Stimulated activated CD4-positive, alpha-beta T cell treated with anti-CD3 and anti-CD28 coated beads, TNF-alpha, amount 100 ng/mL, for 1 hour (primary cell): ENCODE results near the gene PRKCE.
"Not testable (repeated sequence)": the region's sequence is repeated elsewhere in the genome, so short reads cannot be mapped to it uniquely, and the experiment has no call there.

ENCODE experiments used
- DNase-seq, 3 donors: peaks; one replicate each; pipeline ENCODE4 v3.0.0-alpha.2; 2020; ENCODE audit warnings: low read depth in 3 of 3, low spot score in 1 of 3

PRKCE gene

DNA sequence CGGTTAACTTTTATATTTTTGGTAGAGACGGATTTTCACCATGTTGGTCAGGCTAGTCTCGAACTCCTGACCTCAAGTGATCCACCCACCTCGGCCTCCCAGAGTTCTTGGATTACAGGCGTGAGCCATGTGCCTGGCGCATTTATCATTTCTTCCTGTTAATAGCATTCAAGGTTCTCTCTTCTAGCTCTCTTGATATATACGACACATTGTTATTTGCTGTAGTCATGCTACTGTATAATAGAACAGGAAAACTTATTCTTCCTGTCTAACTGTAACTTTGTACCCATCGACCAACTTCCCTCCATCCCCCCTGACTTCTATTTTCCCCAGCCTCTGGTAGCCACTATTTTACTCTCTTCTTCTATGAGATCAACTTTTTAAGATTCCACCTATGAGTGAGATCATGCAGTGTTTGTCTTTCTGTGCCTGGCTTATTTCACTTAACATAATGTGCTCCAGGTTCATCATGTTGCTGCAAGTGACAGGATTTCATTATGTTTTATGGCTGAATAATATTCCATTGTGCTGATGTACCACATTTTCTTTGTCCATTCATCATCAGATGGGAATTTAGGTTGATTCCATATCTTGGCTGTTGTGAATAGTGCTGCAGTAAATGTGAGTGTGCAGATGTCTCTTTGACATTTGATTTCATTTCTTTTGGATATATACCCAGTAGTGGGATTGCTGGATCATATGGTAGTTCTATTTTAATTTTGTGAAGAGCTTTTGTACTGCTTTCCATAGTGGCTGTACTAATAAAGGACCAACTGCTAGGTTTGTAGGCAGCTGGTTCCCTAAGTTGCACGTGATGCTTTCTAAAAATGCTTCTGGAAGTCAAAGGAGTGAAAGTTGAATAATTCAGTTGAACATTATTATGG lies 205.2 kb downstream of the PRKCE start:
- no peak for DNase-seq

DNA sequence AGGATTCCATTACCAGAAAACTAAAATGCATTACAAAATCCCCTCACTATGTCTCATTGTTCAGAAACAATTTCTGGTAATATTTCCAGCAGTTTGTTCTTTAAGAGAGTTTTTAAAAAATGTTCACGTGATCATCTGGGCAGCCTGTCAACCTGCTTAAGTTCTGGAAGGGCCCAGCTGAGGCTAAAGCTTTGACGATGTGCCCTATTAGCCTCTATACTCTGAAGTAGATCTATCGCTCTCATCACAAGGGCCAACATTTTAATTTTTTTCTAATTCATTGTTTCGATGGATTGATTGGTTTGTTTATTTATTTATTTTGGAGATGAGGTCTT lies 205.8 kb downstream of the PRKCE start:
- no peak for DNase-seq

DNA sequence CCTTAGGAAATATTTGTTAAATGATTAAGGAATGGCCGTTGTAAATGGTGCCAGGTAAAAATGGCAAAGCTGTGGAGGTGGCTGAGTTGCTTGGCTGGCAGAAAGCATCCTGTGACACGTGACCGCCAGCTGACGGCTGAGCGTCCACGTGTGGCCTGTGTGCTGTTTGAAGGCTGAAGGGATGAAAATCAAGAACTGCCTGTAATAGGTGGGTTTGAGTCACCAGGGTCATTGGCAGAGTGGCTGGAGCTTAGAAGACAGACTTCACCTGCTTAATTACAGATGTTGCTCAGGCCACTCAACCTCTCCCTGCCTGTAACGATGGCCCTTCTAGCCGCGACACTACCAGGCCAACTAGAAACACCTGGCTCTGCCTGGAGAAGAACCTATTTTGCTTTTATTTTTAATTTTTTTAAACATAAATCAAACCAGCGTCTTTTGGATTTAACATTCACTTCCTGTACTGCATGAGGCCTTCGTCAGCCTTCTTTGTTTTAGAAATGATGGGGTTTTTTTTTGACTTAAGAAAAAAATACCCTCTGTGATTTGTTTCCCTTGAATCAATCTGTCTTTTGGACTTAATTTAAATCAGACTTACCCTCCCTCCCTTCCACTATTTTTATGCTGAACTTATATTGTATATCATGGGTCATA lies 206.5 kb downstream of the PRKCE start:
- no peak for DNase-seq

DNA sequence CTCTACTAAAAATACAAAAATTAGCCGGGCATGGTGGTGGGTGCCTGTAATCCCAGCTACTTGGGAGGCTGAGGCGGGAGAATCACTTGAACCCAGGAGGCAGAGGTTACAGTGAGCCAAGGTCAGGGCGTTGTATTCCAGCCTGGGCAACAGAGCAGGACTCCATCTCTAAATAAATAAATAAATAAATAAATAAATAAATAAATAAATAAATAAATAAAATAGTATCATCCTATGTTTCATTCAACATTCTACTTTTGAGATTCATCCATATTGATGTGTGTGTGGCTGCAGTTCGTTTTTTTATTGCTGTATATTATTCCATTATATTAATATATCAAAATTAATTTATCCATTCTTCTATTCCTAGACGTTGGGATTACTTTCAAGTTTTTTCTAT lies 207.4 kb downstream of the PRKCE start:
- DNase-seq, result not testable (repeated sequence)

DNA sequence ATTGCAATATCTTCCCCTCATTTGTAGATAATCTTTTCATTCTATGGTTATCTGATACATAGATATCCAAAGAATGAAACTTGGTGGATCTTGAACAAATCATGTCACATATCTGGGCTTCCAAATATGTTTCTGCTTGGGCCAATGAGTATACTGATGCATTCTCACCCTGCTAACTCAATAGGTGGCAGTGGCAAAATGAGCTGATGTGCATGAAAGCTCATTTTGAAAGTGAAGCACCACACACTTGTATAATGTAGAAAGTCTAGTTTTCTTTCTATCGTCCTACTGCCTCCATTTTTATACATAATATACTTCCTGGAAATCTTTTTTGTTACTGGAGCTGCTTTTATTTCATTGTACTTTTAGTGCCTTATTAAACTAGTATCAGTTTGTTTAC lies 208.2 kb downstream of the PRKCE start:
- no peak for DNase-seq

DNA sequence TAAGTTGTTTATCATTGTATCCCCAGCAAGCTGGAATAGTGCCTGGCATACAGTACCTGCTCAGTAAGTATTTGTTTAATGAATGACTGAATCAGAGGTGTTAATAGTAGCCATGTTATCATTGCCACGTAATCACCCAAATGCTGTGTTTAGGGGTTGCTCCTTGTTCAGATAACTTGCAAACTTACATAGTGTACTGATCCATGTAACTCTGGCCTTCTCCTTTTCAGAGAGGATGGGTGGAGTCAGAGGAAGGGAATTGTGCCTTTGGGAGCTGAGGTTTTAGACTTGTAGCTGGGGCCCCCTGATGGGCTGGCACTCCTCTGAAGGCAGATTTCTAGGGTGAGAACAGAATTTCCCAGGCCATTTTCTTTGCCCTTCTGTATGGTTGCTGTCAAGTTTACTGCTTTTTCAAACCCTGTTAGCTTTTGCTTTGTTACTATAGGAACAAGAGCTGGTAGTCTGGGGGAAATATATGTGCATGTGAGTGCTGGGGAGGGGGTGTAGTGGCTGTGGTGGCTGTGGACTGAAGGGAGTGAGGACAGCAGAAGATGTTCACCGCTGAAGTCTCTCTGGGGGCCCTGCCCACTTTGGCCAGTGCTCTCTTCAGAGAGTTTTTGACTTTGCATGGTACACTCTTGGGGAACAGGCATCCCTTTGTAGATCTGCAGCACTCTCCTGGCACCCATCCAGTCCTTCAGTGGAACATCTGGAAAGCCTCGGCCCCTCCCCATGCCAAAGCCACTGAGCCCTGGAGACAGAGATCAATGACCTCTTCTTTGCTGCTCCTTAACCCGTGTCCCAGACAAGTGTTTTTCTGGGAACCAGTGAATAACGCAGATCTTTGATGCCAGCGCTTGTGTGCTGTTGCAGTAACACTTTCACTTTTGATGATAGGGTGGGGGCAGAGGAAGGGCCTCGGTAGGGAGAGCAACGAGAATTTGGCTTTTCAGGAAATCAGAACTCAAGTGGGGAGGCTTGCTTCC lies 209.0 kb downstream of the PRKCE start:
- DNase-seq, result no peak

DNA sequence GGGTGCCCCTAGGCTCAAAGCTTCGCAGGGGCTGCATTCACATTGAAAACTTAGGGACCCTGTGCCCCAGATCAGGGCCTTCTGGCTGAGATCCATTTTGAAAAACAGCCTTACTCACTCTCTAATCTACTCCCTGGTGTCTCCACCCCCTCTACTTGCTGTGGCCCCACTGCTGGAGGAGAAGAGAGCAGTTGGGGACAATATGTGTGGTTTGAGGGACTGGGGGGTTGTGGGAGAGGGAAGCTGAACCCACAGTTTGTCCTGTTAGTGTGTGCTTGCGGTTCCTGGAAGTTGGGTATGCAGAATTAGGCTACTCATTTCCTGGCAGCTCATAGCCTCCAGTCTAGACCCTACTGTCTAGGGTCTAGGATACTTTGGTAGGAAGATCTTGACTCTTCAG lies 211.4 kb downstream of the PRKCE start:
- no peak for DNase-seq

DNA sequence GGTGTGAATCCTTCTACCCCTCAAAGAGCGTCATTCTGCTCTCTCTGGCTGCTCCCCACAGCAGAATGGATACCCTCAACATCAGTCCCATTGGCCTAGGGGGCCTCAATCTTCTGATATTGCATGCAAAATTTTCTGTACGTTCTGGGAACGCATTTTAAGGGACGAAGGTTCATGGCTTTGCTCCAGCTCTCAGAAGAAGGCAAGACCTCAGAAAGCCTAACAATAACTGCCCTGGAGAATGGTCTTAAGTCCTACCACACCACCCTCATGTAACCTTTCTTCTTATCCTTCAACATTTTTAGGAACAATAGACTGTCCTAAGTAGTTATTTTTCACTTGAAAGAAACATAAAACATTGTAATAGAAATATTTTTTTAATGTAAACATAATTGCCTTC lies 212.6 kb downstream of the PRKCE start:
- no peak for DNase-seq

DNA sequence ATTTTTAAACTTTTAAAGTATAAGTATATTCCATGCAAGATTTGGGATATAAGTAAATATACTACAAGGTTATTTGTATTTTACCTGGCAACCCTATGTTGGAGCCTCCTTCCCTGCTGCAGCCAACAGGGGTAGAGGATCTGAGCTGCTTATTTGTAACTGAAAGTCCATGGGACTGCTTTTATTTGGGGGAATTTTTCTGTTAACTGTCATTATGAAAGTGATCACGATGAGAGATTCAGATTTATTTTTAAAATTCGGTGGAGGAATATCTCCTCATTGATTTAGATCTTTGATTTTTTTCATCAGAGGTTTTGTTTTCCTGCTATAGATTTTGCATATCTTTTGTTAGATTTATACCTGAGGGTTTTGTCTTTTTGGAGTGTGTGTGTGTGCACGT lies 215.9 kb downstream of the PRKCE start:
- DNase-seq, result no peak

DNA sequence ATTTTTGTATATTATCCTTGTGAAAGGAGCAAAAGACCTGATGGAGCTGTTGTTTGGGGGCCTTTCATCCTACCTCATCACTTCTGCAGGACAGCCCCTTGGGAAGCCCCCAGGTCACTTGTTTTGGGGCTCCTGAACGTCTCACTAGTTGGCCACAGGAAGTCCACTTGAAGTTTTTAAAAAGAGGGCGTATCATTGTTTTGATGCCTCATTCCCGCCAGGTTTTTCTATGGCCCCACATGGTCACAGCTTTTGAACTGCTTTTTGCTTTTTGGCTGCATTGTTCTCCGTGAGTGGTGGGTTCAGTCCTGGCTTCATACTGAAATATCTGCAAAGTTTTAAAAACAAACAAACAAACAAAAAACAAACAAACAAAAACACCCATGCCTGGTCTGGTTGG lies 216.3 kb downstream of the PRKCE start:
- no peak for DNase-seq

DNA sequence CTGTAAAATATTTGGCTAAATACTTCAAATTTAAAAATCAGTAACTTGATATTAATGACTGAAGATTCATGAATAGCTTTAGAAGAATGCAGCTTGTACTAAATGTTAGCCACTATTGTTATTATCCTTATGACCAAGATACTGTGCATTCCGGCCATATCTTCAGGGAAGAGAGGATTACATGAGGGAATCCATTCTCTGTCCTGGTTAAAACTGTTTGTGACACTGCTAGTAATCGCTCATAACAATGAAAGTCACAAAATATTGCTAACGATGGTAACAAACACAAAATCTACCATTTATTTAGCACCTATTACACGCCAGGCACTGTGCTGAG lies 217.7 kb downstream of the PRKCE start:
- no peak for DNase-seq

DNA sequence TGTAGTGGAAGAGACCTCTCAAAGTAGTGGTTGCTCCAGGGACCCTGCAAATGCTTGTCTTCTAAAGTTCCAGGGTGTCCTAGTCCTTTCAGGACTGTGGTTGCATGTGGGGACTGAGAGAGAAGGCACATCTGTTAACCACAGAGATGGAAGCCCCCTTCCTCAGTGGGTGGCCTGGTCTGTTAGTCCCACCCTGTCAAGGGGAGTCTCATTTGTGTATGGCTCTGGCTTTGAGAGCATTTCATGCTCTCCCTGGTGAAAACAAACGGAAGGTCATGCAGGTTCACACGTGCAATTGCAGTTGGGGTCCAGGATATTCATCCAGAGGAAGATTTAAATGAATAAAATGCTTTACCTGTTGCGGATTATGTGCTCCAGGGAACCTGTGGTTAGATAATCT lies 219.6 kb downstream of the PRKCE start:
- no peak for DNase-seq

DNA sequence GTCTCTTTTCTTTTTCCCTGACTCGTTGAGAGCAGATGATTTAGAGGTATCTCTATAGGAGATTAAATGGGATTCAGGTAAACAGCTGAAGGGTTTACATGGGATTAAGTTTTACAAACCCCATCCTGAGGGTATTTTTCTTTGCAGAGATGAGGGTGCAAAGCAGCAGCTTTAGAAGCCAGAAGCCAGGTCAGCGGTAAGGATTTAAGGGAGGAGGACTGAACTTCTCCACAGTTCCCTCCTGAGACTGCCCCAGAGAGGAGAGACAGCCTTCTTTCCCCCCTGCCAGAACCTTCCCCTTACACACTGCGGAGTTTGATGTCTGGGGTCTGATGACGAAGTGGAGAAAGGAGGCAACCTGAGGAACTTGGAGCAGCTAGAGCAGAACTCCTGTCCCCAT lies 220.1 kb downstream of the PRKCE start:
- DNase-seq, result no peak

DNA sequence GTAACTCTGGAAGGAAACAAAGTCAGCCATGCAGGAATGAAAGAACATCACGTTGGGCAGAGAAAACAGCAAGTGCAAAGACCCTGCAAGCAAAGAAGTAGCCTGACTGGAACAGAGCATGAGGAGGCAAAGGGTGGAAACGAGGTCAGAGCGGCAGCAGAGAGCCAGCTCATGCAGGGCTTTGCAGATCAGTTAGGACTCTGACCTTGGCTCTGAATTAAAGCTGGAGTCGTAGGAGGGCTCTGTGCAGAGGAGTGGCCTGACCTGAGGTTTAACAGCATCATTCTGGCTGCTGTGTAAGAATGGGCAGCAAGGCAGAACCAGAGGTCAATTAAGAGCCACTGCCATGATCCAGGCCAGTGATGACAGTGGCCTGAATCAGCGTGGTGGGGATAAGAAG lies 220.7 kb downstream of the PRKCE start:
- DNase-seq, result no peak

DNA sequence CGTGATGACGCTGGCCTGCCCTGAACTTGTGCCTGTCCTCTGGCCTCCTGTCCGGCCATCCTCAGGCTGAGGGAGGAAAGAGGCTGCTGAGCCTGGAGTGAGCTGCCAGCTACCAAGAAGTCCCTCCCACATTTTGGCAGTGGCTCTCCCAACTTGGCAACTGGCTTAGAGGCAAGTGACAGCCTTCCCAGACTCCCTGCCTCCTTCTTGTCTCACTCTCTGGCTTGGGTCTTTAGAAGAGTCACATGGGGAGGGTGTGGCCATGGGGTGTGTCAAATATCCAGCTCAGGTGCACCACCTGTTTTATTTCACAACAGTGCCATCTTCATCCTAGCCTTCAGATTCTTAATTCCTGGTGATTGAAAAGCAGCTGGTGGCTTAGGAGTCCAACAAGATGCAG lies 222.9 kb downstream of the PRKCE start:
- DNase-seq, result no peak

DNA sequence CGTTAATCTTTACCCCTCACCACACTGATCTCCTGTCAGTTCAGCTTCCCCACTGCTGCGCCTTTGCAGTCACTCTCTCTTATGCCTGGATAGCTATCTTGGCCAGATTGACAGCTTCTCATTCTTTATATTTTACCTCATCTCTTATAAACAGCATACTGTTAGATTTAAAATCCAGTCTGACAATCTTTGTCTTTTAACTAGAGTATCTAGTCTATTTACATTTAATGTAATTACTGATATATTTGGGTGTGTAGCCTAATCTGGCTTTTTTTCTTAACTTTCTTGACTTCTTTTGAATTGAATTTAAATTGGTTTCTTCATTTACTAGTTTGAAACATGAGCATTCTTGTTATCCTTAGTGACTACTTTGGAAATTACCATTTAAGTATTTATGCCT lies 225.1 kb downstream of the PRKCE start:
- DNase-seq, result no peak

DNA sequence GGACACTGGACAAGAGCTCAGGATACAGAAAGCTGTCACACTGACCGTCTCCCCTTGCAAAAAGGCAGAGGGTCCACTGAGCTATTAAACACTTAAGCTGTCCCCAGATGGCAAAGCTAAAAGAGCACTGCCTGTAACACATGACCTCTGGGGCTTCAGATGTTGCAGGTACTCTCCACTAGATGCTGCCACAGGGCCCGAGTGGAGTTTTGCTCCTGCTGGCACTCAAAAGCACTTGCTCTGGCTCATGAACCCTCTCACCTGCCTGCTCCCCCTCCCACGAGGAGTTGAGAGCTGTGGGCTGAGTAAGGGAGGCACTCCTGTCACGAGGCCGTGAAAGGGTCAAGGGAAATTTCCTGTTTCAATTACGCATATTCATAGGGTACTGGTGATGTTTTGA lies 227.9 kb downstream of the PRKCE start:
- DNase-seq, result no peak

DNA sequence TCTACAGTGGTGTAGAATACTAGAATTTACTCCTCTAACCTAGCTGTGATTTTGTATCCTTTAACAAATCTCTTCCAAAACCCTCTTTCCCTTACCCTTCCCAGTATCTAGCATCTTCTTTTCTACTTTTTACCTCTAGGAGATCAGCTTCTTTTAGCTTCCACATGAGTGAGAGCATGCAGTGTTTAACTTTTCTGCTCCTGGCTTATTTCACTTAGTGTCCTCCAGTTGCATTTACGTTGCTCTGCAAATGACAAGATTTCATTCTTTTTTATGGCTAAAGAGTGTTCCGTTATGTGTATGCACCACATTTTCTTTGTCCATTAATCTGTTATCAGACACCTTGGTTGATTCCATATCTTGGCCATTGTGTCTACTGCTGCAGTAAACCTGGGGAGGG lies 228.5 kb downstream of the PRKCE start:
- DNase-seq, result no peak

DNA sequence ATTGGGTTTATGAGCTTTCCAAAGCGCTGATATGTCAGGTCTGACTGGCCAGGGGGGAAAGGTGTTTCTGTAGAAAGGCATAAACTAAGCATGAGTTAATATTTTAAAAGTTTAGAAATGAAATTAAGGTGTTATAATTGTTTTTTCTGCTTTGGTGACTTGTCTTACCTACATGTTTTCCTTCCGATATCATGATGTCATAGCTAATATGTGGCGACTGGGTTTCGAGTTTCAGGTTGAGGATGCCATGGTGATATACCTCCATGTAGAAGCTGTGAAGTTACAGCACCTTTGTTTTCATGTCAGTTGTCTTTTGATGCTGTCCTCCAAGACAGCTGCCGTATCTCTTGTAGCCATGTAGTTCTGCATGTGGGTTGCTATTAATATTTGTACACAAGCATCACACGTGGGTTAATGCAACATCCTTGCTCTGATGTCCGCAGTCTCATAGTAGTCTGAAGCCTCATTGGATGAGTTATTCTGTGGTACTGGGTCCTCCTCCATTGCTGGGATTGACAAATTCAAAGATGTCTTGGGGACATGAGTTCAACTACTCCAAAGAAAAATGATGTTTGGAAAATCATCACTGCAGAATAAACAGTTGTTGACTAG lies 230.6 kb downstream of the PRKCE start:
- DNase-seq, result no peak

DNA sequence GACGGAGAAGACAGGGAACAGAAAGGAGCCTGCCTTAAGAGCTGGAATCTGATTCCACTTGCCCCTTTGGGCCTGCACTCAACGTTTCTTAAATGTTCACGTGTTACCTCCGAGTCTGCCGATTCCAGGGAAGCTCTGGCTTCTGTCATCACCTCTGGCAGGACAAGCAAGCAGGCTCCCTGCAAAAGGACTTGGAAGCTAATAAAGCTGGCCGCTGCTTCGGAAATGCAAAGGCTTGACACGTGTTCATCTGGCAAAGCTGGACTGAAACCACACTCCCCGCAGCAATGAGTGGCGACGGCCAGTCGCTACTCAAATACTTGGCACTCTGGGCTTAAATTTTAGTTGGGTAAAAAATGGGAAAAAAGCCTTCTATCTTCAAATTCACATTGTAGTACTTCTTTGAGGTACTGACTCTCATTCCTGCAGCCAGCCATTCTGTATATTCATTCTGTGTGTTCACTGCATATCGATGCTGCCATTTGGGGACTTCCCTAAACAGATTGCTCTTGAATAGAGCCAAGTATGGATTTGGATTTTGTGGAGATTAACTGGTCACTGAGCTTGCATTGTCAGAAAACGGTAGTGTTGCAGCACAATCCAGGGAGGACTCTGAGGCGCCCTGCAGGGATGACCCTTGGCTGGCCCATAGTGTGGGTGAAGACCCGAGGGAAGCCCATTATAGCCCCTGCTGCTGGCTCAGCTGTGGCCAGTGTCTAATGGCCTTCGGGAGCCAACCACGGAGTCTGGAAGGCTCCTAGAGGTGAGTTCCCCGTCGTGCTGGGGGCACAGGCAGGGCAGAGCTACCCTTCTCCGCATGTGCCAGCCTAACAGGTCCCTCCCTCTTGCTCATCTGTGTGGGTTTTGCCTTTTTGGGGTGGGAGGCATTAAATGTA lies 231.5 kb downstream of the PRKCE start:
- no peak for DNase-seq
